Activated CD8-positive, alpha-beta memory T cell treated with anti-CD3 and anti-CD28 coated beads, Interleukin-2, amount 50 U/mL, for 1 hour (primary cell): ENCODE measurements around the gene DDOST.
"Not testable (repeated sequence)": the region's sequence is repeated elsewhere in the genome, so short reads cannot be mapped to it uniquely, and the experiment has no call there.

Experiments used
- DNase-seq: peaks from one replicate; pipeline ENCODE4 v3.0.0-alpha.2; 2020; ENCODE audit errors: extremely low read depth

DDOST gene

DNA sequence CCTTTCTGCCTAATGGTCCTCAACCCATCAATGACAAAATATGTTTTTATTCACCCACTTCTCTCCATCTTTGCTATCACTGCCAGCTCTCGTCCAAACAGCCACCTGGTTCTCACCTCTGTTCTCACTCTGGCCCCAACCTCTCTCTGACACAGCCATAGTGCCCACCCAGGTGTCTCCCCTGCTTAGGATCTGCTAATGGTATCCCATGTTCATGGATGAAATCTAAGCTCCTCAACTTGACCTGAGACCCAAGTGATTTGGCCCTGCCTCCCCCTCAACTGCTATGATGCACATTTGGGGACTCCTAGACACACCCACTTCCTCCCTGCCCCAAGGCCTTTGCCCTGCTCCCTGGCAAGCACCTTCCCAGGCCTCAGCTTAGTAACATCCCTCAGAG, 30.7 kb upstream of the DDOST start:
- DNase-seq = no peak

DNA sequence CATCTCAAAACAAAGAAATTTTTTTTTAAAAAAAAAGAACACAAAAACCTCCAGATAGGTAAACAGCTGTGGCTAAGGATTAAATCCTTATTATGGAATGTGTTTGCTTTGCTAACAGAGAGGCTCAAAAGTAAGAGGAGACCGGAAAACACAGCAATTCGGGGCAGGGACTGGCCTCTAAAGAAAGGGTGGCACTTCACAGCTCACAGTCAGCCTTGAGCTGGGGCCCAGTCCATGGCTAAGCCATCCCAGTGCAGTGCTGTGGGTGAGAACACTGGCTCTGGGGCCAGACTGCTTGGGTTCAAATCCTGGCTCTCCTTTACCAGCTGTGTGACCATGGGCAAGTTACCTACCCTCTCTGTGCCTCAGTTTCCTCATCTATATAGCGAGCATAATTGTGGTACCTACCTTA, 28.5 kb upstream of the DDOST start:
- DNase-seq = no peak

DNA sequence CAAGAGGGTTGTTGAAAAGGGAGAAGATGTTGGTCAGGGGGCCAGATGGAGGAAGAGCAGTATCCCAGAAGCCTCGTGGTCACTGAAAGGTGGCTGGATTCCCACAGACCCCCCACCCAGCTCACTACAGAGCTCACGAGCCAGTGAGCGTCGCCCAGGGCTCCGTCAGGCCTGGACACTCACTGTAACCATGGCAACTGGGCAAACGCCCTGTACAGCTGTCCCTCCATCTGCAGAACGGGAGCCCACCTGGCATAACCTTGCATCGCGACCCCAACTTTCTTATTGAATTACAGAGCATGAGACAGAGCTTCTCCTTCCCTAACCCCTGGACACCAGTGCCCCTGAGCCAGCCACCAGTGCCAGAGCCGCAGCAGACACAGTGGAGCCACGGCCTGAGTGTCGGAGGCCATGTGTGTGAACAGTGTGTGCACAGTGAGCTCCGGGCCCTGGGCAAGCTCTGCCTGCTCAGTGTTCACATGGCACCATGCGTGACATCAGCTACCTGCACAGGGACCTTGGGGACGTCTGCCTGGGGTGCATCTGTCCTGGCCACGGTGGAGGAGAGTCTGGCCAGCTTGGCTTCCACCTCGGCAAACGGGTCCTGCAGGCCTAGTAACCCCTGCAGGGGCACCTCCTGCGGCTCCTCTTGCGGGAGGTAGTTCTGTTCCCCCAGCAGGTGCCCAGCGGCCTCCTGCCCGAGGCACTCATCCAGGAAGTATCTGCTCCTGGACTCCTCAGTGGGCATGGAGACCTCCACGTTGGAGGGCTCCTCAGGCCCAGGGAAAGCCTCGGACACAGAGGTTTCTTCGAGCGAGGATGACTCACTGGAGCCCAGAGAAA, 25.9 kb upstream of the DDOST start:
- no peak for DNase-seq

DNA sequence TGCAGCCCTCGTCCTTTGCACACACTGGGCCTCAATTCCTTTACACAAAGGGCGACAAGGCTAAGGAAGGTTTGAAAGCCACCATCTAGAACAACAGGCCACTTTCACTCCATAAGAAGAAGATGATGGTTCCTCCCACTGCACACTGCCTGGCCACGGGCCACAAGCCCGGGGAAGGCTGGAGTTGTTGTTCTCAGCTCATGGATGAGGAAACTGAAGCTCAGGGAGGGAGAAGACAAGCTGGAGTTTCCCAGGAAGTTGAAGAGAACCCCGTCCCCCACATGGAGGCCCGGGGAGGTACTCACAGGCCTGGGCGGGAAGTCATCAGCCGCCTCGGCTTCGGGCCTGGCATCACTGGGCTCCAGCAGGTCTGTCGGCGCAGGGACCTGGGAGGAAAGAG, 24.6 kb upstream of the DDOST start:
- DNase-seq = no peak

DNA sequence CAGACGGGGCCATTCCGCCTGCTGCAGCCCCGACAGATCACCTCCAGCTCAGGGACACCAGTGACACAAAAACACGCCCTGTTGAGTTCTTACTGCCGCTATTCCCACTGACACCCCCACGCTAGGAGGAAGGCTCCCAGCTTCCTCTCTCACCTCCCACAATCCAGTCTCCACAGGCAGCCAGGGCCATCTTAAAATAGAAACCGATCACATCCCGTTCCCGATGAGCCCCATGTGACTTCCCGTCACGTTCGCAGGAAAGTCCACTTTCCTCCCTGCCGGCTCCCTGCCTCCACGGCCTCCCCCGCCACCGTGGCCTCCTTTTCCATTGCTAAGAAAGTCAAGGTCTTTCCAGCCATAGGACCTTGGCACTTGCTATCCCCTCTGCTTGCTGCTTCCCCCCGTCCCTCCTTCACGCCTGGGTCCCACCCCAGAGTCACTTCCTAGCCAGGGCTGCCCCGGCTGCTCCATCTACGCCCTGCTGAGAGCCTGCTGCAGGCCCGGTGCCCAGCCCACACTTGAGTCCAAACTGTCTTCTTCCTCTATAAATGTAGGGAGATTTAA, 24.0 kb upstream of the DDOST start:
- no peak for DNase-seq

DNA sequence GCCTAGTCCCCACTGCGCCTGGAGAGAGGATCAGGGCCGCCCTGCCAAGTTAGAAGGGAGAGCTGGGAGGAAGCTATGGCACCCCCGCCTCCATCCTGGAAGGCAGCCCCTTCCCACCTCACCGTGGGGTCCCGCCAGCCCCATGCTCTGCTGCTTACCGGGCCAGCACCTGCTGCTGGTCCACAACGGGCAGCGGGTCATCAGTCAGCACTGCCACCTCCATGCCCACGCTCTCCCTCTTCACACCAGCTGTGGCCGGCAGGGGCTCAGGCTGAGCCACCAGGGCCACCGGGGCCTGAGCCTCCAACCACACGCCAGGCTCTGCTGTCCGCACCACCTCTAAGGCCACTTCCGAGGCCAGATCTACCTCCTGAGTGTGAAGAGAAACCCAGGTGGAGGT, 23.5 kb upstream of the DDOST start:
- DNase-seq = no peak

DNA sequence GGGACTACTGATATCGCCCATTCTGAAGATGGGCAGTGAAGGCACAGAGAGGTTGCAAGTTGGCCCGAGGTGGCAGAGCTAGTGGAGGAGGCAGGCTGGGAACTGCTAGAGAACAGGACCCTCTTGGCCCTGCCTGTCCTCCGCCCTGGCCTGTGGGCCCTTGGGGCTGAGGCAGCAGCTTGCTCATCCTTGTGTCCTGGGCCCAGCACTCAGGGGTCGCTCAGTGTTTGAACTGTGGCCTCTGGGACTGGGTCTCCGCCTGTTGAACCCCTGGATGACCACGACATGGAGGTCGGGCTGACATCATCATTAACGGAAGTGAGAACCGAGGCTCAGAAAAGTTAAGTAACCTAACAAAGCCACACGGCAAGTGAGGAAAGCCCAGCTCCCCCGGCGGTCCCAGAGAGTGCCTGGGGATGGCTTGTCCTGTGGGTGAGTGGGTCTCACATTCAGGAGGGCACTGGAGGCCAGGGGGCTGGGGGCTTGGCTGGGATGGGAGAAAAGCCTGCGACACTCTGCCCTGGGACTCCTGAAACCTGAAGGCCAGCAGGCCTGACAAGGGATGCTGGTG, 23.0 kb upstream of the DDOST start:
- no peak for DNase-seq

DNA sequence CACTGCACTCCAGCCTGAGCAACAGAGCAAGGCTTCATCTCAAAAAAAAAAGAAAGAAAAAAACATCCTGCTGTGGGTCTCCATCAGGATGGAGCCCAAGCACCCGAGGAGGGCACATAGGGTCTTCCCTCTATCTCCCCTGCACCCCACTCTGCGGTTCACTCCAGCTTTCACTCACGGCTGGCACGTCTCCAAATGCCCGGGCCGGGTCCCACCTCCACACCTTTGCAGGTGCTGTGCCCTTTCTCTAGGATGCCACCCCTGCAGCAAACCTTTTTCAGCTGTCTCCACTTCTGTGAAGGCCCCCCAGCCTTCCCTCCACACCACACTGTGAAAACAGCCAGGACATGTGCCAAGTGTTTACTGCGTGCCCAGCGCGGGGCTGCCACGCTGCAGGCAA, 22.4 kb upstream of the DDOST start:
- DNase-seq = no peak

DNA sequence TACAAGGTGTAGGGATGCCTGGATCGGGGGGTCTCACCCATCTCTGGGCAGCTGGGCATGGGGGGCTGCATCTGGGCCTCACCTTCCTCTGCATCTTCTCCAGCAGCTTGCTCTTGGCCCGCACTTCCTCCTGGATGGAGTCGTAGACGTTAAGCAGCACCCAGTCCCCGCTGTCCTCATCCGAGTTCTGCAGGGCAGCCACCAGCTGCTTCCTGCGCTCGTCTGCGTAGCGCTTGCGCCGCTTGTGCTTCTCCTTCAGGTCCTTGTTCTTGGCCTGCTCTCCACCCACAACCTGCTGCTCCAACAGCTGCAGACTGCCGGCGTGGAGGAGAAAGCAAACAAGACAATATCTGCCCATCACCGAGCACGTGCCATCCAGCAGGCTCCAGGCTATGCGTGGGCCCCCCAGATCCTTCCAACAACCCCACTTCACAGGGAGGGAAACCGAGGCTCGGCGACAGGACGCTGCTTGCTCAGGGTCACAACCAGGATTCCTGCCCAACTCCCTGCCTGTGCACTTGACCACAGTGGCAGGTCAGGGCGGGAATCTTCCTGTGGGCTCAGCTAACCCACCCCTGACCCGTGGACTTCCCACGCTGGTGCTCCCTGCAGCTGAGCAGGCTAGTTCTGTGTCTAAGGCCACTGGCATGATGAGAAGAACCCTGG, 21.5 kb upstream of the DDOST start:
- DNase-seq = no peak

DNA sequence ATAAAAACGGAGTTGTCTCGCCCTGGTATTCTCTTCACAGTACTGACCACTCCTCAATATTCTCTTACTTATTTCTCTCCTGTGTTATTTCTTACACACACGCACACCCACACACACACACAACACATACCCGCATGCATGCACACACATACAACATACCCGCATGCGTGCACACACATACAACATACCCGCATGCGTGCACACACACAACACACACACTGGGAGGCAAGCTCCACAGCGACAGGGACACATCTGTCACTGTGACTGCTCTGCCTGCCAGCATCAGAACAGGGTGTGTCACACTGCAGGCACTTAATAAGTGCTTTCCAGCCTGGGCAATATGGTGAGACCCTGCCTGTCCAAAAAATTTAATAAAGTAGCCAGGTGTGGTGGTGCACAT, 20.8 kb upstream of the DDOST start:
- DNase-seq = no peak

DNA sequence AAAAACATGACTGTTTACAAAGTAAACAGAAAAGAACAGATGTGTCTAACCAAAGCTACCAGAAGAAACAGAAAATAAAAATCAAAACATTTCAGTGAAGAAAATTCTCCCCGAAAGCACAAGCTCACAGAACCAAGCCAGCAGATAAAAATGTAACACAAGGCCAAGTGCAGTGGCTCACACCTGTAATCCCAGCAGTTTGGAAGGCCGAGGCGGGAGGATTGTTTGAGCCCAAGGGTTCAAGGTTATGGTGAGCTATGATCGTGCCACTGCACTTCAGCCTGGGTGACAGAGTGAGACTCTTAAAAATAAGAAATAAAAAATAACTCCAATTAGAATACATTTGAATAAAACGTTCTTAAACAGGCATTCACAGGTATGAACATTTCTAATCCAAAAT, 19.1 kb upstream of the DDOST start:
- no peak for DNase-seq

DNA sequence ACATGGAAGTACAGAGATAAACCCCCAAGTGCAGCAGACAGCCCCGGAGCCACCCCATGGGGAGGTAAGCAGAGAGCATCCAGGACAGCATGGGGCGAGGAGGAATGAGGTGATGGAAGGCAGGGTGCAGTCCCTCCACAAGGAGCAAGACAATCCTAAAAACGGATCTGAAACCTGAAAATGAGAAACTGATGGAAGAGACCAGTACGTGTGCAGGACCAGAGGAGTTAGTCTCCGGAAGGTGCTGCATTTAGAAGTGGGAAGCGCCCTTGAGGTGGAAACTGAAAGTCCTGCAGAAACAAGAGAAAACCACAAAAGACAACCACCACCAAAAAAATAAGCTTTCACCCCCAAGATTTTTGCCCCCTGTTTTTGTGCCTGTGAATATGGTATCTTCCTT, 17.4 kb upstream of the DDOST start:
- no peak for DNase-seq

DNA sequence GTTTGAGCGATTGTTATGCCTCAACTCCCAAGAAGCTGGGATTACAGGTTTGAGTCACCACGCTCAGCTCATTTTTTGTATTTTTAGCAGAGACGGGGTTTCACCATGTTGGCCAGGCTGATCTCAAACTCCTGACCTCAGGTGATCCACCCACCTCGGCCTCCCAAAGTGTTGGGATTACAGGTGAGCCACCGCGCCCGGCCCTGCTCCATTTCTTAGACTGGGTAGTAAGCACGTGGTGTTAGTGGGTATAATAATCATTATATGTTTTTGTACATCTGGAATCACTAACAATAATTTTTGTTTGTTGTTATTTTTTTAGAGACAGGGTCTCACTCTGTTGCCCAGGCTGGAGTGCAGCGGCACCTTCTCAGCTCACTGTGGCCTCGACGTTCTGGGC, 12.5 kb upstream of the DDOST start:
- DNase-seq = not testable (repeated sequence)

DNA sequence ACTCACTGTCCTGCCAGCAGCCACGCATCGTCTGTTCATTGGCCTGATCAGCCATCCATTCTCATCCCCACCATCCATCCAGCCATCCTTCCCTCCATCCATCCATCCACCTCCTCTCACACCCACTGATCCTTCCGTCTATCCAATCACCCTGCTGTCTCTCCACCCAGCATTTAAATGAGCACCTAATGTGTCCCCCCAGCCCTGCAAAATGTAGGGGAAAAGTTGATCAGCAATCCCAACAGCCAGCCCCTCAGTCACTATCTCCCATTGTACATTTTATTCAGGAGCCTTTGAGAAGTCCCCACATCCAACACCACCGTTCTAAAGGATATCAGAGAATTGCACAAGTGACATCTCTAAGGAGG, 11.1 kb upstream of the DDOST start:
- no peak for DNase-seq

DNA sequence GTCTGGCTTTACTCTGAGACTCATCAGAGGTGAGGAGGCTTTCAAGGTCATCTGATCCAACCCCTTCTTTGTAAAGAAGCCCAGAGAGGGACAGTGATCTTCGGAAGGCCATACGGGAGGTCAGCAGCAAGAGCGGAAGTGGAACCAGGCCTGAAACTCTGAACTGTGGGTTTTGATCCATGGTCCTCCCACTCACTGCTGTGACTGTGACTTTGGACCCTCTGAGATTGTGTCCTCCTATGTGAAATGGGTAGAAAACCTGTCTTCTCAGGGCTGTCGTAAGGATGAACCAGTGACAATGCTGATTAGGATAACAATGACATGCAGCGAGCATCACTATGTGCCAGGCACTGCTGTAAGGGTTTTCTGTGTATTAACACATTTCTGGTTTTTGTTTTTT, 9.8 kb upstream of the DDOST start:
- no peak for DNase-seq

DNA sequence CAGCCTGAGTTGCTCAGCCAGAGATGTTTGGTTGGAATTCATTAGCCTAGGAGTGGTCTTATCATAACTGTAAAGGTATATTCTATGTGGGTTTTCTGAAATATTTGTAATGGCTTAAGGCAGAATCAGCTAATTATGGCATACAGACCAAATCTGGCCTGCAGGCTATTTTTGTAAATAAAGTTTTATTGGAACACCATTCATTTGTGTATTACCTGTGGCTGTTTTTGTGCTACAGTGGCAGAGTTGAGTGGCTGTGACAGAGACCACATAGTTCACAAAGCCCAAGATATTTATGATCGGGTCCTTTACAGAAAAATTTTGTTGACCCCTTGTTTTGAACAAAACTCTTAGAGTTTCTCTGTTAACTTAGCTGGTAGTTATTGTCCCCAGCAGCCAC, 7.4 kb upstream of the DDOST start:
- no peak for DNase-seq

DNA sequence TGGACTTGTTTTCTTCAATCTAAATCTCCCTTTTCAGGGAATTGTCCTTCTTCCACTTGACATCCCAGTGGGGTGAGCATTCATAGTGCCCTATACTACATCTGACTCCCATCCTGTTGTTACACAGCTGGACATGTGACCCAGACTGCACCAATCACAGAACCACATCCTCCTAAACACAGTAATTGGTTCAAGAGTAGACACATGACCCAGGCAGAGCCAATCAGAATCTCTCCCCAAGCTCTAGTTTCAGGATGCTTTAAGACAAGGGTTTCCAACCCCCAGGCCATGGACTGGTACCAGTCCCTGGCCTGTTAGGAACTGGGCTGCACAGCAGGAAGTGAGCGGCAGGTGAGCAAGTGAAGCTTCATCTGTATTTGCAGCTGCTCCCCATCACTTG, 5.6 kb upstream of the DDOST start:
- no peak for DNase-seq

DNA sequence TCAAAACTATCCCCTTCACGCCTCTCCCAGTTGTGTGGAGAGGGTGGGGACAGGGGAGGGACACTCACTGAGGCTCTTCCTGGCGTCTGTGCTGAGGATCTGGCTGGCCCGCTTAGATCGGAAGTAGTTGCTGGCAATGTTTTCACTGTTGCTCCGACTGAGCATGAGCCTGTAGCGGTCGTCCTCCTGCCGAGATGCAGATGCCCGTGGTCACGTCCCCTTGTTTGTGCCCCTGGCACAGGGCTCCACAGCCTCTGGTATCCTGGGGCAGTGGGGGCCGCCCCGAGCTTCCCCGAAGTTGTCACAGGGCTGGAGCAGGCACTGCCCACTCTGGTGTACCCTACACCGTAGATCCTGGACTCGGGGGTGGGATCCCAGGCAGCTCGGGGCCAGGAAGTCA, 5.0 kb upstream of the DDOST start:
- DNase-seq = no peak

DNA sequence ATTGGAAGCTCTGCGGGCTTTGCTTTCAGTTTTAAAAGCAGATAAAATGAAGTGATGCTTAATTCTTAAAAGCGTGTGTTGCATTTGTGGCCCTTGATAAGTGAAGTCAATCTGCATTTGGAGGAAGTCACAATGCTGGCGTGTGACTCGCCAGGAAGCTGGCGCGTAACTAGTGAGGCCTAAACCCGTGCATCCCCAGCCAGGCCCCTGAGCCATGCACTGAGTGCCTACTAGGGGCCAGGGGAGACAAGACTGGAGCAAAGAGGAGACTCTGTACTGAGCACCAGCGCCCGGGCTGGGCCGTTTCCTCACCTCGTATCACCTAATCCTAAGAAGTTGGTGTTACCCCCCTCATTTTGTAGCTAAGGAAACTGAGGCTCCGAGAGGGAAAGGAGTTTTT, 4.6 kb upstream of the DDOST start:
- no peak for DNase-seq

DNA sequence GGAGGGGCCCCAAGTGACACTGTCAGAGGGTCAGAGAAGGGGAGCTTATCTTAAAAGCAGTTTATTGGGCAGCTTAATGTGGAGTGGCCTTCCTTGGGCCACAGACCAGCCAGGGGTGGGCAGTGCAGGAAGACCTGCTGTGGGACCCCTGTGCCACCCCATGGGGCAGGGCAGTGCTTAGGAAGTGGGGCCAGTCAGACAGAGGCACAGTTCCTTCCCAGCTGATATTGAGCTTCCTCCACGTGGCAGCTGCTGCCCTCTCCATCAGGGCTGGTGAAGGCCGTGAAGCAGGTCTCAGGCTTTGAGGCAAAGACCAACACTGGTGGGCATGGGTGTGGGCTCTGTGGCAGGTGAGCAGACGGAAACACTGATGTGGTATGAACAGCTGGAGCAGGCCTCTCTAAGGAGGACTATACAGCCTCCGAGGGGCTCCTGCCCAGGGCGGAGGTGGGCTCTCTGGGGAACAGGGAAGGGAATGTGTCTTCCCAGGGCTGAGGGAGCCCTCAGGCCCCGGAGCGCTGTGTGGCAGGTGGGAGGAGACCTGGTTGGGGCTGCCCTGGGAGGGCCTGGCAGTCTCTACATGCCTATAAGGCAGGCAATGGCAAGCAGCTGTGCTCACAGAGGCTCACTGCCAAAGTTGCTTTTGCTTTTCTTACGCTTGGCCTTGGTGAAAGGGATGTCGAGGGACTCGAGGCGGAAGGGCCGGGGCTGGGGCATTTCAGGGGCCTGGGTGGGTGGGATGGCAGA, 3.0 kb upstream of the DDOST start:
- DNase-seq = no peak

DNA sequence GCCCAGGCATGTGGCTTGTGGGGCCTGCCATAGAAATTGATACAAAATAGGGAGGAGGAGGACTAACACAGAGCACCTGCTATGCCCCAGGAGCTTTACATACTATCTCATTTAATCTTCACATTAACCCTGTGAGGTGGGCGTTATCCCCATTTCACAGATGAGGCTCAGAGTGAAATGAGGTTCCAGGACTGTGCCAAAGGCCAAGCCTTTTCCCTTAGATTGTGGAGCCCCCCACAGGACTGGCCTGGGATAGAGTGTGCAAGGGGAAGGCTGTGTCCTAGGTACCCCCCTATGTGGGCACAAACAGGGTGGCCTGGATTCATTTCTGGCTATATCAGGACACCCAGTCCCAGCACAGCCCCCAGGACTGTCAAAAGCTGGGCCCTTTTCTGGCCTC, 2.2 kb upstream of the DDOST start:
- DNase-seq = no peak

DNA sequence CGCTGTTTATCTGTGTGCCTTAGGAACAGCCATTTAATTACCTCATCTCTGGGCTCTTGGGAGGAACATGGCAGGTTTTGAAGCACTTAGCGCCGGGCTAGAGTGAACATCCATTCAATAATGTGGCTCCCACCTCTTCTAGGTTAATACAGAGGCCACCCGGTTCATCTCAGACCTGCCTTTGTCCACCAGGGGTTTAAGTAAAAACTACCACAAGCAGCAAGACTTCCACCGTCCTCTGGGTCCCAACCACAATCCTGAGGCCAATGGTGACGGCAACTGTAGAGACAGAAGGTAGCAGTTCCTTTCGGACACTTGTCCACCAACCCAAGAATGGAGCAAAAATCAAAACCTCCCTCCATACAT, 924 bp upstream of the DDOST start:
- DNase-seq = no peak

DNA sequence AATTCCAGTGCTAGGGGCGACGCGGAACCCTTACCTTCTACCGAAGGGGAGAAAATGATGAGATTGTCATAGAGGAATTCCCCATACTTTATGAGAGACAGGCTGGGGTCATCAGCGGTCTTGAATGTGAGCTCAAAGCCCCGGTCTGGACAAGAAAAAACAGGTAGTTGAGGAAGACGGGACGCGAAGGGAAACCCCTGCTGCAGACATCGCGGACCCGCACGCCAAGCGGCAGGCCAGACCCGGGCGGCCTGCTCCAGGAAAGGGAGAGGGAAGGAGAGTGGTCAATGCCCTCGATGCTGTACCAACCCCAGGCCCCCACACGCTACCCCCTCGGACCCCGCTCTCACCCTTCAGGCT, 342 bp downstream of the DDOST start:
- no peak for DNase-seq
